ENCODE results near the gene DCK. TPM values are rescaled to one million over a fixed set of nuclear protein-coding genes. Genes with fewer than 3 reads are reported as not detected.

DCK gene
- total RNA-seq, 1 experiment from 2014 or later: 13.7 TPM

DNA sequence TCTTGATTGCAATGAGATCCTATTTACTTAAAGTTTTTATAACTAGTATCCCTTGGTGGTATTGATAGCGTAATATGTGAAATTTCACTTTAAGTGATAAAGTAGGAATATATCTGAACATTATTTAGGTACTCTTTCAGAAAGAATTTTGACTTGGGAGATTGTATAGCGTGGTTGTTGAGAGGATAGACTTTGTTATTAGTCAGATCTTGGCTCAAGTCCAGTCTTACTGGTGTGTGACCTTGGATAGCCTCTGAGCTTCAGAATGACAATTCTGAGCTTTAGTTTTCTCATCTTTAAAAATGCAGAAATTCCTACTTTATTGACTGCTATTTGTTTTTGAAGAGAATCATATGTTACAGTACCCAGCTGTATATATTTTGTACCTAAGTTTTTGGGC, 32.6 kb downstream of the DCK start:
- Histone ChIP-seq H3K79me1 (ENCODE audit: insufficient read depth, low read depth, low read length, poor library complexity, severe bottlenecking) (no peaks in the 10 kb centered on the region), H3T11ph (ENCODE audit: low read length) (no peak overlapping the region), H3K23me2 (ENCODE audit: insufficient read length, low read depth, low read length, poor library complexity, severe bottlenecking) (no peaks in the 10 kb centered on the region), H3K27me3 (ENCODE audit: insufficient read depth, low read length) (no peaks in the 10 kb centered on the region), H3K9me3 (ENCODE audit: control insufficient read depth, low read depth, low read length) (no peaks in the 10 kb centered on the region), H3K79me2 (ENCODE audit: insufficient read depth, low read length) (no peaks in the 10 kb centered on the region), H3K23ac (ENCODE audit: insufficient read length, low read depth, low read length) (no peak overlapping the region), H4K91ac (ENCODE audit: insufficient read length, low read depth, low read length) (no peak overlapping the region), H2BK120ac (ENCODE audit: low read depth, low read length, poor library complexity, severe bottlenecking) (no peak overlapping the region), H3K18ac (ENCODE audit: insufficient read length, low read depth, low read length) (no peak overlapping the region), H3K4me1 (ENCODE audit: insufficient read depth, low read length) (no peaks in the 10 kb centered on the region), H3K4ac (ENCODE audit: low read depth, low read length) (no peak overlapping the region), H3K14ac (ENCODE audit: insufficient read depth, low read length) (no peak overlapping the region), H2BK15ac (ENCODE audit: low read depth, low read length) (no peak overlapping the region), H2BK5ac (ENCODE audit: insufficient read length, low read length) (no peak overlapping the region), H2BK20ac (ENCODE audit: low read depth, low read length, poor library complexity, severe bottlenecking) (no peak overlapping the region), H4K5ac (ENCODE audit: insufficient read length, low read depth, low read length) (no peak overlapping the region), H4K8ac (replicated peaks; ENCODE audit: insufficient read length, low read depth, low read length) (no peak overlapping the region), H2AFZ (ENCODE audit: low read length) (no peak overlapping the region), H2AK5ac (ENCODE audit: insufficient read length, low read length) (no peak overlapping the region), H3K56ac (ENCODE audit: insufficient read length, low read depth, low read length) (no peak overlapping the region), H3K4me2 (ENCODE audit: insufficient read depth, insufficient read length, low read length) (no peak overlapping the region), H2BK12ac (ENCODE audit: insufficient read length, low read depth, low read length) (no peak overlapping the region), H4K20me1 (ENCODE audit: control insufficient read depth, insufficient read depth, insufficient read length) (no peaks in the 10 kb centered on the region), H3K27ac (ENCODE audit: insufficient read length, low read depth, low read length) (no peak overlapping the region), H3K9ac (ENCODE audit: extremely low read depth, insufficient read length, low read length) (no peak overlapping the region)
- TF ChIP-seq, protein P1, sequence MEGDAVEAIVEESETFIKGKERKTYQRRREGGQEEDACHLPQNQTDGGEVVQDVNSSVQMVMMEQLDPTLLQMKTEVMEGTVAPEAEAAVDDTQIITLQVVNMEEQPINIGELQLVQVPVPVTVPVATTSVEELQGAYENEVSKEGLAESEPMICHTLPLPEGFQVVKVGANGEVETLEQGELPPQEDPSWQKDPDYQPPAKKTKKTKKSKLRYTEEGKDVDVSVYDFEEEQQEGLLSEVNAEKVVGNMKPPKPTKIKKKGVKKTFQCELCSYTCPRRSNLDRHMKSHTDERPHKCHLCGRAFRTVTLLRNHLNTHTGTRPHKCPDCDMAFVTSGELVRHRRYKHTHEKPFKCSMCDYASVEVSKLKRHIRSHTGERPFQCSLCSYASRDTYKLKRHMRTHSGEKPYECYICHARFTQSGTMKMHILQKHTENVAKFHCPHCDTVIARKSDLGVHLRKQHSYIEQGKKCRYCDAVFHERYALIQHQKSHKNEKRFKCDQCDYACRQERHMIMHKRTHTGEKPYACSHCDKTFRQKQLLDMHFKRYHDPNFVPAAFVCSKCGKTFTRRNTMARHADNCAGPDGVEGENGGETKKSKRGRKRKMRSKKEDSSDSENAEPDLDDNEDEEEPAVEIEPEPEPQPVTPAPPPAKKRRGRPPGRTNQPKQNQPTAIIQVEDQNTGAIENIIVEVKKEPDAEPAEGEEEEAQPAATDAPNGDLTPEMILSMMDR (conservative IDR thresholded peaks at IDR 0.05): no peak
- H3K27me3 Mint-ChIP-seq (ENCODE audit: low read depth): no peaks in the 10 kb centered on the region
- H3K36me3 Mint-ChIP-seq (ENCODE audit: insufficient read depth in 1 of 3, low read depth in 3 of 3): peaks cover 4 to 44% (median 29%) of the 10 kb centered on the region in 3 experiments; a peak in 5 of 7 replicates
- H3K4me3 Mint-ChIP-seq: no peak overlapping the region
- no peak for DNase-seq
- H3K27ac Mint-ChIP-seq: no peak overlapping the region
- WGBS (ENCODE audit: extremely low coverage, insufficient read length, low lambda C conversion rate): no CpG with 5 or more reads among the region's 2 CpGs
- peaks cover 11 to 12% of the 10 kb centered on the region in 2 experiments for H3K4me1 Mint-ChIP-seq
- no peaks in the 10 kb centered on the region for H3K9me3 Mint-ChIP-seq

Data from H9 (cell line).